ENCODE results near the gene NR6A1.

NR6A1 gene

DNA sequence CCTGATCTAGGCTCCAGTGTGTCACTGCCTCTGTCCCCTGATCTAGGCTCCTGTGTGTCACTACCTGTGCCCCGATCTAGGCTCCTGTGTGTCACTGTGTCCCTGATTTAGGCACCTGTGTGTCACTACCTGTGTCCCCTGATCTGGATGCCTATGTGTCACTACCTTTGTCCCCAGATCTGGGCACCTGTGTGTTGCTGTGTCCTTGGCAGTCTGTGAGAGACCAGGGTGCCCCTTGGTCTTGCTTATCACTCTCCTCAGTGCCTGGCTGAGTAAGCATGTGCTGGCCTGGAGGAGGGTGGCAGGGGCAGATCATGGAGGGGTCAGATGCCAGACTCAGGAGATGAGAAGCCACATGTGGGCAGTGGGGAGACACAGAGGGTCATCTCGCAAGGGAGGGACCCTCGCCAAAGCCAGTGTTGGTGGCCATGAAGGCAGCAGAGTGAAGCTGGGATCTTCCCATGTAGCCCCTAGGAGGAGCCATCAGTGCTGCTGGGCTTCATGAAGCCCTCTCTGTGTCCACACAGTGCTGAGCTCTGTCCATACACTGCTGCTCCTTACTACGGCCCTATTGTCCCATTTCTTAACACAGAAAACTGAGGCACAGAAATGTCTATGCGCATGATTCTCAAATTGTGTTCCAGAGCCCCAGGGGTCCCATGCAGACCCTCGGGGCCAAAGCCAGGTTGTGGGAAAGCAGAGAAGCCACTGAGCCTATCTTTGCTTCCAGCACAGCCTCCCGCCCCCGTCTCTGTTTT lies 21.3 kb upstream of the NR6A1 start:
- TF ChIP-seq, protein P1, sequence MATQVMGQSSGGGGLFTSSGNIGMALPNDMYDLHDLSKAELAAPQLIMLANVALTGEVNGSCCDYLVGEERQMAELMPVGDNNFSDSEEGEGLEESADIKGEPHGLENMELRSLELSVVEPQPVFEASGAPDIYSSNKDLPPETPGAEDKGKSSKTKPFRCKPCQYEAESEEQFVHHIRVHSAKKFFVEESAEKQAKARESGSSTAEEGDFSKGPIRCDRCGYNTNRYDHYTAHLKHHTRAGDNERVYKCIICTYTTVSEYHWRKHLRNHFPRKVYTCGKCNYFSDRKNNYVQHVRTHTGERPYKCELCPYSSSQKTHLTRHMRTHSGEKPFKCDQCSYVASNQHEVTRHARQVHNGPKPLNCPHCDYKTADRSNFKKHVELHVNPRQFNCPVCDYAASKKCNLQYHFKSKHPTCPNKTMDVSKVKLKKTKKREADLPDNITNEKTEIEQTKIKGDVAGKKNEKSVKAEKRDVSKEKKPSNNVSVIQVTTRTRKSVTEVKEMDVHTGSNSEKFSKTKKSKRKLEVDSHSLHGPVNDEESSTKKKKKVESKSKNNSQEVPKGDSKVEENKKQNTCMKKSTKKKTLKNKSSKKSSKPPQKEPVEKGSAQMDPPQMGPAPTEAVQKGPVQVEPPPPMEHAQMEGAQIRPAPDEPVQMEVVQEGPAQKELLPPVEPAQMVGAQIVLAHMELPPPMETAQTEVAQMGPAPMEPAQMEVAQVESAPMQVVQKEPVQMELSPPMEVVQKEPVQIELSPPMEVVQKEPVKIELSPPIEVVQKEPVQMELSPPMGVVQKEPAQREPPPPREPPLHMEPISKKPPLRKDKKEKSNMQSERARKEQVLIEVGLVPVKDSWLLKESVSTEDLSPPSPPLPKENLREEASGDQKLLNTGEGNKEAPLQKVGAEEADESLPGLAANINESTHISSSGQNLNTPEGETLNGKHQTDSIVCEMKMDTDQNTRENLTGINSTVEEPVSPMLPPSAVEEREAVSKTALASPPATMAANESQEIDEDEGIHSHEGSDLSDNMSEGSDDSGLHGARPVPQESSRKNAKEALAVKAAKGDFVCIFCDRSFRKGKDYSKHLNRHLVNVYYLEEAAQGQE (IDR thresholded peaks at IDR 0.05; ENCODE audit: insufficient replicate concordance, low read depth) = no peak
- TF ChIP-seq GABPA (IDR thresholded peaks at IDR 0.05; ENCODE audit: low read depth) (no peak), POLR2AphosphoS5 (IDR thresholded peaks at IDR 0.05; ENCODE audit: low read depth) (no peak), SPI1 (IDR thresholded peaks at IDR 0.05; ENCODE audit: borderline replicate concordance, low read depth) (no peak)
- TF ChIP-seq, protein P2, sequence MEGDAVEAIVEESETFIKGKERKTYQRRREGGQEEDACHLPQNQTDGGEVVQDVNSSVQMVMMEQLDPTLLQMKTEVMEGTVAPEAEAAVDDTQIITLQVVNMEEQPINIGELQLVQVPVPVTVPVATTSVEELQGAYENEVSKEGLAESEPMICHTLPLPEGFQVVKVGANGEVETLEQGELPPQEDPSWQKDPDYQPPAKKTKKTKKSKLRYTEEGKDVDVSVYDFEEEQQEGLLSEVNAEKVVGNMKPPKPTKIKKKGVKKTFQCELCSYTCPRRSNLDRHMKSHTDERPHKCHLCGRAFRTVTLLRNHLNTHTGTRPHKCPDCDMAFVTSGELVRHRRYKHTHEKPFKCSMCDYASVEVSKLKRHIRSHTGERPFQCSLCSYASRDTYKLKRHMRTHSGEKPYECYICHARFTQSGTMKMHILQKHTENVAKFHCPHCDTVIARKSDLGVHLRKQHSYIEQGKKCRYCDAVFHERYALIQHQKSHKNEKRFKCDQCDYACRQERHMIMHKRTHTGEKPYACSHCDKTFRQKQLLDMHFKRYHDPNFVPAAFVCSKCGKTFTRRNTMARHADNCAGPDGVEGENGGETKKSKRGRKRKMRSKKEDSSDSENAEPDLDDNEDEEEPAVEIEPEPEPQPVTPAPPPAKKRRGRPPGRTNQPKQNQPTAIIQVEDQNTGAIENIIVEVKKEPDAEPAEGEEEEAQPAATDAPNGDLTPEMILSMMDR (IDR thresholded peaks at IDR 0.05; ENCODE audit: insufficient read depth, low read length) = no peak
- H3K4me3 ChIP-seq (replicated peaks; ENCODE audit: insufficient read depth, low read length) = no peak overlapping the region
- no peaks in the 10 kb centered on the region for H3K27me3 ChIP-seq (ENCODE audit: insufficient read depth, poor library complexity, severe bottlenecking)
- DNase-seq (ENCODE audit: low read depth in 1 of 2, low spot score in 1 of 2) = no peak
- H3K27ac ChIP-seq (replicated peaks) = no peak overlapping the region

DNA sequence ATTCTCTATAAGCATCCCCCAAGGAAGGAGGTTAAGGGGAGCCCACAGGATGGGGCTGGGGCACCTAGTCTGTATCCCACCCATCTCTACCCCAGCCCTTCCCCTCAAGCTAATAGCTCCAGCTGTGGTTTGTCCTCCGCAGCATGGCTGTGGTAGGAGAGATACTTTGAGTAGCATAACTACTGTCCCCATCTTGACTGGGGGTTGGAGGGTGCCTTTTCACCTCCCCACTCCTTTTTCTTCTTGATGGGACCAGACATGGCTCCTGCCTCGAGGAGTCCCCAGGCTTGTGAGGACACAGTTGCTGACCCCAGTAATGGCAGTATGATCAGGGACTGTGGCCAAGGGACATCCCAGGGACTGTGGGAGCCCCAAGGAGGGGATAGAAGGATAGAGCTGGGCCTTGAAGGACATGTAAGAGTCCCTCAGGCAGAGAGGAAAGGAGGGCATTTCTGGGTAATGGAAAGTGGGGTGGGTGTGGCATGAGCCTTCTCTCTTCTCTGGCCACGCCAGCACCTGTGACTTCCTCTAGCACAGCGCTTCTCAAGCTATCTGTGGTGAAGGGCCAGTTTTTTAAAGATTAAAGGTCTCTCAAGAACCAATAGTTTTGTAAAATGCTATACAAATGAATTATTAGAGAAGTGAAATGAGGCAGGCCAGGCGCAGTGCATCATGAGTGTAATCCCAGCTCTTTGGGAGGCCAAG lies 19.8 kb upstream of the NR6A1 start:
- Histone ChIP-seq H3K27ac (replicated peaks) (no peak overlapping the region), H3K27me3 (ENCODE audit: insufficient read depth, poor library complexity, severe bottlenecking) (no peaks in the 10 kb centered on the region), H3K4me3 (replicated peaks; ENCODE audit: insufficient read depth, low read length) (no peak overlapping the region)
- TF ChIP-seq, protein P1 (IDR thresholded peaks at IDR 0.05; ENCODE audit: insufficient replicate concordance, low read depth) = no peak
- TF ChIP-seq SPI1 (IDR thresholded peaks at IDR 0.05; ENCODE audit: borderline replicate concordance, low read depth) = no peak
- no peak for TF ChIP-seq GABPA (IDR thresholded peaks at IDR 0.05; ENCODE audit: low read depth)
- TF ChIP-seq POLR2AphosphoS5 (IDR thresholded peaks at IDR 0.05; ENCODE audit: low read depth) = no peak
- TF ChIP-seq, protein P2 (IDR thresholded peaks at IDR 0.05; ENCODE audit: insufficient read depth, low read length) = no peak
- no peak for DNase-seq (ENCODE audit: low read depth in 1 of 2, low spot score in 1 of 2)

DNA sequence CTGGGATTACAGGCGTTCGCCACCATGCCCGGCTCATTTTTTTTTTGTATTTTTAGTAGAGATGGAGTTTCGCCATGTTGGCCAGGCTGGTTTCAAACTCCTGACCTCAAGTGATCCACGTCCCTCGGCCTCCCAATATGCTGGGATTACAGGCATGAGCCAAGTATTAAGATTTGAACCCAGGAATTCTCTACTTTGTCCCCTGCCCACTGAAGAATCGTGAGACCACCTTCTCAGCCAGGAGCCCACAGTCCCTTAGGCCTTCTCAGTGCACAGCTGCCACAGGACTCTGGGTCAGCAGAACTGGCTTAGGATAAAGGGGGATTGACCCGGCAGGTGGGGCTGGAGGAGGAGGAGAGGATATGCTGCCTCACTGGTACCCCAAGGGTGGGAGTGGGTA lies 19.2 kb upstream of the NR6A1 start:
- DNase-seq (ENCODE audit: low read depth in 1 of 2, low spot score in 1 of 2) = no peak
- no peaks in the 10 kb centered on the region for H3K27me3 ChIP-seq (ENCODE audit: insufficient read depth, poor library complexity, severe bottlenecking)
- H3K4me3 ChIP-seq (replicated peaks; ENCODE audit: insufficient read depth, low read length) = no peak overlapping the region
- H3K27ac ChIP-seq (replicated peaks) = no peak overlapping the region
- no peak for TF ChIP-seq GABPA (IDR thresholded peaks at IDR 0.05; ENCODE audit: low read depth)
- no peak for TF ChIP-seq SPI1 (IDR thresholded peaks at IDR 0.05; ENCODE audit: borderline replicate concordance, low read depth)
- no peak for TF ChIP-seq POLR2AphosphoS5 (IDR thresholded peaks at IDR 0.05; ENCODE audit: low read depth)
- TF ChIP-seq, protein P1 (IDR thresholded peaks at IDR 0.05; ENCODE audit: insufficient replicate concordance, low read depth) = no peak
- TF ChIP-seq, protein P2 (IDR thresholded peaks at IDR 0.05; ENCODE audit: insufficient read depth, low read length) = no peak

Measured in HL-60 (cell line).